C4-2B (cell line): ENCODE results near the gene RPS27.

Source experiments
- CTCF ChIP-seq: fragments of 450-650 bp; conservative IDR thresholded peaks from 2 replicates; pipeline ENCODE4 v1.5.1; 2017; ENCODE audit warnings: mild to moderate bottlenecking
- ZFX ChIP-seq: fragments of 450-650 bp; IDR thresholded peaks from 2 replicates; pipeline ENCODE4 v1.6.1; 2017

- TF ChIP-seq CTCF (no peak), ZFX (no peak)
Observed at GRCh38 chr1:154019940-154020339, 29.4 kb downstream of the RPS27 start.
